Lower leg skin (tissue), 3 donors: ENCODE measurements around the gene CAMK2A.

Experiments
- POLR2A ChIP-seq, 2 donors: fragments of 450-650 bp; IDR thresholded peaks; one replicate each; pipeline ENCODE4 v1.6.1; 2016 to 2017; ENCODE audit warnings: antibody characterized with exemption in 2 of 2, mild to moderate bottlenecking in 1 of 2, moderate library complexity in 1 of 2
- TF ChIP-seq, protein P1 (sequence below), 3 donors: fragments of 450-650 bp; IDR thresholded peaks; one replicate each; pipeline ENCODE4 v1.5.1; 2016; ENCODE audit warnings: antibody characterized with exemption in 3 of 3, mild to moderate bottlenecking in 3 of 3, moderate library complexity in 2 of 3

DNA sequence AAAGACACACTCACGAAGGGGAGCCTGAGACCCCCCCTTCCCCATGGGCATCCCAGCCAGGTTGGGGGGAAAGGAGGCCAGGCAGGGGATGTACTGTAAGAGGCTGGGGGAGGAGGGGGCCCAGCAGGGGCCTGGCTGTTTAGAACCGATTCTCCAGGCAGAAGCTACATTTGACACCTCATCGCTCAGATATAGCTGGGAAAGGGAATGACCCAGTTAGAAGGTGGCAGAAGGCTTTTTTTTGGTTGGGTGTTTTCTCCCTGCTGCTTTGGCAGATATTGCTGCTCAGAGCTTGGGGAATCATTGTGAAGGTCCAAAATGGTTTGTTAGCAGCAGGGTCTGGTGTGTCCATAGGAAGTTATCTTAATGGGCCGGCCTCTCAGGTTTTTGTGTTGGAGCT, 117.0 kb downstream of the CAMK2A start:
- TF ChIP-seq, protein P1, sequence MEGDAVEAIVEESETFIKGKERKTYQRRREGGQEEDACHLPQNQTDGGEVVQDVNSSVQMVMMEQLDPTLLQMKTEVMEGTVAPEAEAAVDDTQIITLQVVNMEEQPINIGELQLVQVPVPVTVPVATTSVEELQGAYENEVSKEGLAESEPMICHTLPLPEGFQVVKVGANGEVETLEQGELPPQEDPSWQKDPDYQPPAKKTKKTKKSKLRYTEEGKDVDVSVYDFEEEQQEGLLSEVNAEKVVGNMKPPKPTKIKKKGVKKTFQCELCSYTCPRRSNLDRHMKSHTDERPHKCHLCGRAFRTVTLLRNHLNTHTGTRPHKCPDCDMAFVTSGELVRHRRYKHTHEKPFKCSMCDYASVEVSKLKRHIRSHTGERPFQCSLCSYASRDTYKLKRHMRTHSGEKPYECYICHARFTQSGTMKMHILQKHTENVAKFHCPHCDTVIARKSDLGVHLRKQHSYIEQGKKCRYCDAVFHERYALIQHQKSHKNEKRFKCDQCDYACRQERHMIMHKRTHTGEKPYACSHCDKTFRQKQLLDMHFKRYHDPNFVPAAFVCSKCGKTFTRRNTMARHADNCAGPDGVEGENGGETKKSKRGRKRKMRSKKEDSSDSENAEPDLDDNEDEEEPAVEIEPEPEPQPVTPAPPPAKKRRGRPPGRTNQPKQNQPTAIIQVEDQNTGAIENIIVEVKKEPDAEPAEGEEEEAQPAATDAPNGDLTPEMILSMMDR (IDR thresholded peaks at IDR 0.05) = no peak
- no peak for TF ChIP-seq POLR2A (IDR thresholded peaks at IDR 0.05)
